ENCODE results near the gene MGAT5.

MGAT5 gene

GRCh38 chr2:134295441-134295840, 41.6 kb downstream of the MGAT5 start:
- Histone ChIP-seq H3K9me3 (ENCODE audit: low read length) (no peaks in the 10 kb centered on the region), H3K4me2 (ENCODE audit: low read length) (peak overlapping the region; percentile 63), H3K4me1 (ENCODE audit: insufficient read depth, low read length, severe bottlenecking) (peaks cover 85% of the 10 kb centered on the region), H3K79me2 (ENCODE audit: insufficient read depth, low read length) (peaks cover 49% of the 10 kb centered on the region), H3F3A (ENCODE audit: insufficient read depth, low read length) (peaks cover 3% of the 10 kb centered on the region; the same call in 1 of the 2 replicates), H3K4me3 (ENCODE audit: low read depth, low read length, poor library complexity, severe bottlenecking) (peak overlapping the region; percentile 29), H4K20me1 (ENCODE audit: insufficient read depth, low read length) (no peaks in the 10 kb centered on the region), H3K27ac (ENCODE audit: low read depth, low read length, poor library complexity, severe bottlenecking) (peak overlapping the region; percentile 97), H3K36me3 (ENCODE audit: insufficient read depth, low read length) (peaks cover 24% of the 10 kb centered on the region; the same call in 1 of the 2 replicates), H3K9ac (ENCODE audit: low read length) (peak overlapping the region; percentile 56; the same call in 1 of the 2 replicates), H3K27me3 (ENCODE audit: insufficient read depth, low read length) (no peaks in the 10 kb centered on the region), H2AFZ (ENCODE audit: low read length) (no peak overlapping the region), H3K9me2 (ENCODE audit: low read depth, low read length) (no peaks in the 10 kb centered on the region)
- TF ChIP-seq EZH2 (IDR thresholded peaks at IDR 0.05; ENCODE audit: borderline replicate concordance, low read length): no peak
- no peak for TF ChIP-seq CTCF (IDR thresholded peaks at IDR 0.05; ENCODE audit: low read length)

- Histone ChIP-seq H3K79me2 (ENCODE audit: insufficient read depth, low read length) (peaks cover 46% of the 10 kb centered on the region), H3K4me2 (ENCODE audit: low read length) (peak overlapping the region; percentile 63; the same call in 1 of the 2 replicates), H3K27ac (ENCODE audit: low read depth, low read length, poor library complexity, severe bottlenecking) (peak overlapping the region; percentile 97), H3K4me3 (ENCODE audit: low read depth, low read length, poor library complexity, severe bottlenecking) (no peak overlapping the region), H3K9me3 (ENCODE audit: low read length) (no peaks in the 10 kb centered on the region), H3K36me3 (ENCODE audit: insufficient read depth, low read length) (peaks cover 24% of the 10 kb centered on the region; the same call in 1 of the 2 replicates), H3K4me1 (ENCODE audit: insufficient read depth, low read length, severe bottlenecking) (peaks cover 85% of the 10 kb centered on the region), H3K9me2 (ENCODE audit: low read depth, low read length) (no peaks in the 10 kb centered on the region), H3K9ac (ENCODE audit: low read length) (peak overlapping the region; percentile 56; the same call in 1 of the 2 replicates), H4K20me1 (ENCODE audit: insufficient read depth, low read length) (no peaks in the 10 kb centered on the region), H3K27me3 (ENCODE audit: insufficient read depth, low read length) (no peaks in the 10 kb centered on the region), H3F3A (ENCODE audit: insufficient read depth, low read length) (peaks cover 3% of the 10 kb centered on the region; the same call in 1 of the 2 replicates), H2AFZ (ENCODE audit: low read length) (no peak overlapping the region)
- TF ChIP-seq EZH2 (IDR thresholded peaks at IDR 0.05; ENCODE audit: borderline replicate concordance, low read length): no peak
- TF ChIP-seq CTCF (IDR thresholded peaks at IDR 0.05; ENCODE audit: low read length): no peak
These were observed 42.4 kb downstream of the MGAT5 start for GRCh38 chr2:134296301-134296700.

GRCh38 chr2:134299334-134299733, 45.5 kb downstream of the MGAT5 start:
- H4K20me1 ChIP-seq (ENCODE audit: insufficient read depth, low read length): no peaks in the 10 kb centered on the region
- H3F3A ChIP-seq (ENCODE audit: insufficient read depth, low read length): no peaks in the 10 kb centered on the region
- H3K9me3 ChIP-seq (ENCODE audit: low read length): no peaks in the 10 kb centered on the region
- no peak overlapping the region for H2AFZ ChIP-seq (ENCODE audit: low read length)
- H3K9ac ChIP-seq (ENCODE audit: low read length): no peak overlapping the region
- no peaks in the 10 kb centered on the region for H3K9me2 ChIP-seq (ENCODE audit: low read depth, low read length)
- peaks cover 36% of the 10 kb centered on the region; the same call in 1 of the 2 replicates for H3K36me3 ChIP-seq (ENCODE audit: insufficient read depth, low read length)
- H3K4me1 ChIP-seq (ENCODE audit: insufficient read depth, low read length, severe bottlenecking): peaks cover 75% of the 10 kb centered on the region
- H3K4me2 ChIP-seq (ENCODE audit: low read length): no peak overlapping the region
- H3K27ac ChIP-seq (ENCODE audit: low read depth, low read length, poor library complexity, severe bottlenecking): no peak overlapping the region
- no peak overlapping the region for H3K4me3 ChIP-seq (ENCODE audit: low read depth, low read length, poor library complexity, severe bottlenecking)
- H3K79me2 ChIP-seq (ENCODE audit: insufficient read depth, low read length): peaks cover 40% of the 10 kb centered on the region
- TF ChIP-seq EZH2 (IDR thresholded peaks at IDR 0.05; ENCODE audit: borderline replicate concordance, low read length) (no peak), CTCF (IDR thresholded peaks at IDR 0.05; ENCODE audit: low read length) (no peak)
- H3K27me3 ChIP-seq (ENCODE audit: insufficient read depth, low read length): no peaks in the 10 kb centered on the region
